ENCODE results near the gene B4GALT2. TPM values are rescaled to one million over a fixed set of nuclear protein-coding genes. Genes with fewer than 3 reads are reported as not detected.

B4GALT2 gene
- total RNA-seq, 1 experiment from 2014 or later, result 70.9 TPM

DNA sequence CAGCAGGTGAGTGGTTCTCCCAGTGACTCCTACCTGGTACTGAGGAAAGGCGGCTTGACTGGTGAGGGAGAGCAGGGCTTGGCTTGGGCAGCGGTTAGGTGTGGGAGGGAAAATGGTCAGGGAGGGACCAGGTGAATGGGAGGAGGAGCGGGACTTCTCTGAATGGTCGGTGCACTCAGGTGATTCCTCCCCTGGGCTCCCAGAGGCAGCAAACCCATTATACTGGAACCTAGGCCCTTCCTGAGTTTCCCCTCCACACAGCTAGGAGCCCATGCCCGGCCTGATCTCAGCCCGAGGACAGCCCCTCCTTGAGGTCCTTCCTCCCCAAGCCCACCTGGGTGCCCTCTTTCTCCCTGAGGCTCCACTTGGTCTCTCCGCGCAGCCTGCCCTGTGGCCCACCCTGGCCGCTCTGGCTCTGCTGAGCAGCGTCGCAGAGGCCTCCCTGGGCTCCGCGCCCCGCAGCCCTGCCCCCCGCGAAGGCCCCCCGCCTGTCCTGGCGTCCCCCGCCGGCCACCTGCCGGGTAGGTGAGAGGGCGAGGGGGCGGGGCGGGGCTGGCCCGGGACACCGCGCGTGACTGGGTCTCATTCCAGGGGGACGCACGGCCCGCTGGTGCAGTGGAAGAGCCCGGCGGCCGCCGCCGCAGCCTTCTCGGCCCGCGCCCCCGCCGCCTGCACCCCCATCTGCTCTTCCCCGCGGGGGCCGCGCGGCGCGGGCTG lies 43.1 kb upstream of the B4GALT2 start:
- no peak overlapping the region for H3K18ac ChIP-seq (ENCODE audit: insufficient read length, low read depth, low read length)
- H2BK15ac ChIP-seq (ENCODE audit: low read depth, low read length), result no peak overlapping the region
- H2BK12ac ChIP-seq (ENCODE audit: insufficient read length, low read depth, low read length), result no peak overlapping the region
- peak overlapping the region; percentile 62 to 69 for H3K4me3 Mint-ChIP-seq
- peaks cover 46 to 49% of the 10 kb centered on the region in 2 experiments for H3K4me1 Mint-ChIP-seq
- no peak overlapping the region for H3K23ac ChIP-seq (ENCODE audit: insufficient read length, low read depth, low read length)
- peak overlapping the region in 1 of 3 experiments; percentile 44; a peak in 1 of 7 replicates for H3K27ac Mint-ChIP-seq
- H3K27me3 Mint-ChIP-seq (ENCODE audit: low read depth), result peaks cover 15% of the 10 kb centered on the region
- no peak overlapping the region; the same call in 1 of the 2 replicates for H3K14ac ChIP-seq (ENCODE audit: insufficient read depth, low read length)
- H4K20me1 ChIP-seq (ENCODE audit: control insufficient read depth, insufficient read depth, insufficient read length), result no peaks in the 10 kb centered on the region
- H3K9ac ChIP-seq (ENCODE audit: extremely low read depth, insufficient read length, low read length), result no peak overlapping the region
- H2BK120ac ChIP-seq (ENCODE audit: low read depth, low read length, poor library complexity, severe bottlenecking), result no peak overlapping the region
- H4K8ac ChIP-seq (replicated peaks; ENCODE audit: insufficient read length, low read depth, low read length), result no peak overlapping the region
- no peak overlapping the region for H3K27ac ChIP-seq (ENCODE audit: insufficient read length, low read depth, low read length)
- no peaks in the 10 kb centered on the region for H3K27me3 ChIP-seq (ENCODE audit: insufficient read depth, low read length)
- H2AK5ac ChIP-seq (ENCODE audit: insufficient read length, low read length), result no peak overlapping the region
- no peak overlapping the region for H3K56ac ChIP-seq (ENCODE audit: insufficient read length, low read depth, low read length)
- H2BK5ac ChIP-seq (ENCODE audit: insufficient read length, low read length), result no peak overlapping the region
- WGBS (ENCODE audit: extremely low coverage, insufficient read length, low lambda C conversion rate), result no CpG with 5 or more reads among the region's 48 CpGs
- no peaks in the 10 kb centered on the region for H3K9me3 Mint-ChIP-seq
- H2BK20ac ChIP-seq (ENCODE audit: low read depth, low read length, poor library complexity, severe bottlenecking), result no peak overlapping the region
- H3K4me1 ChIP-seq (ENCODE audit: insufficient read depth, low read length), result peaks cover 8% of the 10 kb centered on the region; the same call in 1 of the 2 replicates
- DNase-seq, result peak; percentile 87
- TF ChIP-seq, protein P1, sequence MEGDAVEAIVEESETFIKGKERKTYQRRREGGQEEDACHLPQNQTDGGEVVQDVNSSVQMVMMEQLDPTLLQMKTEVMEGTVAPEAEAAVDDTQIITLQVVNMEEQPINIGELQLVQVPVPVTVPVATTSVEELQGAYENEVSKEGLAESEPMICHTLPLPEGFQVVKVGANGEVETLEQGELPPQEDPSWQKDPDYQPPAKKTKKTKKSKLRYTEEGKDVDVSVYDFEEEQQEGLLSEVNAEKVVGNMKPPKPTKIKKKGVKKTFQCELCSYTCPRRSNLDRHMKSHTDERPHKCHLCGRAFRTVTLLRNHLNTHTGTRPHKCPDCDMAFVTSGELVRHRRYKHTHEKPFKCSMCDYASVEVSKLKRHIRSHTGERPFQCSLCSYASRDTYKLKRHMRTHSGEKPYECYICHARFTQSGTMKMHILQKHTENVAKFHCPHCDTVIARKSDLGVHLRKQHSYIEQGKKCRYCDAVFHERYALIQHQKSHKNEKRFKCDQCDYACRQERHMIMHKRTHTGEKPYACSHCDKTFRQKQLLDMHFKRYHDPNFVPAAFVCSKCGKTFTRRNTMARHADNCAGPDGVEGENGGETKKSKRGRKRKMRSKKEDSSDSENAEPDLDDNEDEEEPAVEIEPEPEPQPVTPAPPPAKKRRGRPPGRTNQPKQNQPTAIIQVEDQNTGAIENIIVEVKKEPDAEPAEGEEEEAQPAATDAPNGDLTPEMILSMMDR (conservative IDR thresholded peaks at IDR 0.05), result no peak
- no peak overlapping the region for H3T11ph ChIP-seq (ENCODE audit: low read length)
- H3K23me2 ChIP-seq (ENCODE audit: insufficient read length, low read depth, low read length, poor library complexity, severe bottlenecking), result peaks cover 21% of the 10 kb centered on the region
- no peaks in the 10 kb centered on the region for H3K9me3 ChIP-seq (ENCODE audit: control insufficient read depth, low read depth, low read length)
- peaks cover 0 to 6% (median 0%) of the 10 kb centered on the region in 3 experiments; a peak in 2 of 7 replicates for H3K36me3 Mint-ChIP-seq (ENCODE audit: insufficient read depth in 1 of 3, low read depth in 3 of 3)
- peak overlapping the region; percentile 10 for H3K4me2 ChIP-seq (ENCODE audit: insufficient read depth, insufficient read length, low read length)
- H3K4ac ChIP-seq (ENCODE audit: low read depth, low read length), result no peak overlapping the region
- no peaks in the 10 kb centered on the region for H3K79me2 ChIP-seq (ENCODE audit: insufficient read depth, low read length)
- H3K79me1 ChIP-seq (ENCODE audit: insufficient read depth, low read depth, low read length, poor library complexity, severe bottlenecking), result no peaks in the 10 kb centered on the region
- H4K5ac ChIP-seq (ENCODE audit: insufficient read length, low read depth, low read length), result no peak overlapping the region
- no peak overlapping the region for H4K91ac ChIP-seq (ENCODE audit: insufficient read length, low read depth, low read length)
- H2AFZ ChIP-seq (ENCODE audit: low read length), result no peak overlapping the region
